Liver (tissue), 3 donors: ENCODE data around the gene PKHD1.

Experiments used
- GABPA ChIP-seq, 2 donors: IDR thresholded peaks in 1 of 2; conservative IDR thresholded peaks in 1 of 2; 2 replicates each; pipeline ENCODE4 v1.6.1; 2016; ENCODE audit warnings: antibody characterized with exemption in 2 of 2, mild to moderate bottlenecking in 1 of 2, moderate library complexity in 1 of 2
- HNF4A ChIP-seq, 2 donors: conservative IDR thresholded peaks; 2 replicates each; pipeline ENCODE4 v1.6.1; 2016; ENCODE audit warnings: antibody characterized with exemption in 2 of 2, mild to moderate bottlenecking in 2 of 2
- JUND ChIP-seq, 2 donors: IDR thresholded peaks; 2 replicates each; pipeline ENCODE4 v1.6.1; 2016; ENCODE audit warnings: antibody characterized with exemption in 2 of 2
- SP1 ChIP-seq: IDR thresholded peaks from 2 replicates; pipeline ENCODE4 v1.6.1; 2018; ENCODE audit warnings: antibody characterized with exemption, mild to moderate bottlenecking
- TF ChIP-seq, protein P1 (sequence below): IDR thresholded peaks from 2 replicates; pipeline ENCODE4 v1.6.1; 2016; ENCODE audit warnings: antibody characterized with exemption
- TF ChIP-seq, protein P2 (sequence below): fragments of 150-350 bp; IDR thresholded peaks from 2 replicates; pipeline ENCODE4 v1.5.1; 2017; ENCODE audit warnings: improper control_type of control experiment, low read depth, low read length; ENCODE audit not compliant: missing input control
- TF ChIP-seq, protein P3 (sequence below): IDR thresholded peaks from 2 replicates; pipeline ENCODE4 v1.6.1; 2016; ENCODE audit warnings: antibody characterized with exemption, mild to moderate bottlenecking
- donor health status: healthy.
- donor health status: healthy.

DNA sequence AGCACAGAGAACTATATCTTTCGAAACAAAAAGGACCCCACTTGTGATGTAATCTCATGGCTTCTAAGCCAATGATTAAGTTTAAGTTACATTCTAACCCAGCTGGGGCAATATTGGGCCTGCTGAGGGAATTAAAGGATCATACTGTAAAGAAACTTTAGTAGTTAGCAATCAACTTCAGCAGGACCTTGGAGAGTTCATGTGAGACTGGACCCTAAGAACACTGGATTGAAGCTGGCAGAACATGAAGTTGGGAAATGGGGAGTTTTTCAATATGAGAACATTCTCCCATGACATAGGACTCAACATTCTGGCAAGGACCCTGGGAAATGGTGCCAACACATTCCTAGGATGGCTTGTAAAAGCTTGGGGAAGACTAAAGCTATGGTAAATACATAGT lies 516.2 kb downstream of the PKHD1 start:
- TF ChIP-seq, protein P1, sequence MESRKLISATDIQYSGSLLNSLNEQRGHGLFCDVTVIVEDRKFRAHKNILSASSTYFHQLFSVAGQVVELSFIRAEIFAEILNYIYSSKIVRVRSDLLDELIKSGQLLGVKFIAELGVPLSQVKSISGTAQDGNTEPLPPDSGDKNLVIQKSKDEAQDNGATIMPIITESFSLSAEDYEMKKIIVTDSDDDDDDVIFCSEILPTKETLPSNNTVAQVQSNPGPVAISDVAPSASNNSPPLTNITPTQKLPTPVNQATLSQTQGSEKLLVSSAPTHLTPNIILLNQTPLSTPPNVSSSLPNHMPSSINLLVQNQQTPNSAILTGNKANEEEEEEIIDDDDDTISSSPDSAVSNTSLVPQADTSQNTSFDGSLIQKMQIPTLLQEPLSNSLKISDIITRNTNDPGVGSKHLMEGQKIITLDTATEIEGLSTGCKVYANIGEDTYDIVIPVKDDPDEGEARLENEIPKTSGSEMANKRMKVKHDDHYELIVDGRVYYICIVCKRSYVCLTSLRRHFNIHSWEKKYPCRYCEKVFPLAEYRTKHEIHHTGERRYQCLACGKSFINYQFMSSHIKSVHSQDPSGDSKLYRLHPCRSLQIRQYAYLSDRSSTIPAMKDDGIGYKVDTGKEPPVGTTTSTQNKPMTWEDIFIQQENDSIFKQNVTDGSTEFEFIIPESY: no peak
- TF ChIP-seq JUND (IDR thresholded peaks at IDR 0.05) (no peak), SP1 (no peak), GABPA (IDR thresholded peaks at IDR 0.05 in 1 of 2, conservative IDR thresholded peaks at IDR 0.05 in 1 of 2) (no peak), HNF4A (conservative IDR thresholded peaks at IDR 0.05) (no peak)
- TF ChIP-seq, protein P2, sequence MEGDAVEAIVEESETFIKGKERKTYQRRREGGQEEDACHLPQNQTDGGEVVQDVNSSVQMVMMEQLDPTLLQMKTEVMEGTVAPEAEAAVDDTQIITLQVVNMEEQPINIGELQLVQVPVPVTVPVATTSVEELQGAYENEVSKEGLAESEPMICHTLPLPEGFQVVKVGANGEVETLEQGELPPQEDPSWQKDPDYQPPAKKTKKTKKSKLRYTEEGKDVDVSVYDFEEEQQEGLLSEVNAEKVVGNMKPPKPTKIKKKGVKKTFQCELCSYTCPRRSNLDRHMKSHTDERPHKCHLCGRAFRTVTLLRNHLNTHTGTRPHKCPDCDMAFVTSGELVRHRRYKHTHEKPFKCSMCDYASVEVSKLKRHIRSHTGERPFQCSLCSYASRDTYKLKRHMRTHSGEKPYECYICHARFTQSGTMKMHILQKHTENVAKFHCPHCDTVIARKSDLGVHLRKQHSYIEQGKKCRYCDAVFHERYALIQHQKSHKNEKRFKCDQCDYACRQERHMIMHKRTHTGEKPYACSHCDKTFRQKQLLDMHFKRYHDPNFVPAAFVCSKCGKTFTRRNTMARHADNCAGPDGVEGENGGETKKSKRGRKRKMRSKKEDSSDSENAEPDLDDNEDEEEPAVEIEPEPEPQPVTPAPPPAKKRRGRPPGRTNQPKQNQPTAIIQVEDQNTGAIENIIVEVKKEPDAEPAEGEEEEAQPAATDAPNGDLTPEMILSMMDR: no peak
- TF ChIP-seq, protein P3, sequence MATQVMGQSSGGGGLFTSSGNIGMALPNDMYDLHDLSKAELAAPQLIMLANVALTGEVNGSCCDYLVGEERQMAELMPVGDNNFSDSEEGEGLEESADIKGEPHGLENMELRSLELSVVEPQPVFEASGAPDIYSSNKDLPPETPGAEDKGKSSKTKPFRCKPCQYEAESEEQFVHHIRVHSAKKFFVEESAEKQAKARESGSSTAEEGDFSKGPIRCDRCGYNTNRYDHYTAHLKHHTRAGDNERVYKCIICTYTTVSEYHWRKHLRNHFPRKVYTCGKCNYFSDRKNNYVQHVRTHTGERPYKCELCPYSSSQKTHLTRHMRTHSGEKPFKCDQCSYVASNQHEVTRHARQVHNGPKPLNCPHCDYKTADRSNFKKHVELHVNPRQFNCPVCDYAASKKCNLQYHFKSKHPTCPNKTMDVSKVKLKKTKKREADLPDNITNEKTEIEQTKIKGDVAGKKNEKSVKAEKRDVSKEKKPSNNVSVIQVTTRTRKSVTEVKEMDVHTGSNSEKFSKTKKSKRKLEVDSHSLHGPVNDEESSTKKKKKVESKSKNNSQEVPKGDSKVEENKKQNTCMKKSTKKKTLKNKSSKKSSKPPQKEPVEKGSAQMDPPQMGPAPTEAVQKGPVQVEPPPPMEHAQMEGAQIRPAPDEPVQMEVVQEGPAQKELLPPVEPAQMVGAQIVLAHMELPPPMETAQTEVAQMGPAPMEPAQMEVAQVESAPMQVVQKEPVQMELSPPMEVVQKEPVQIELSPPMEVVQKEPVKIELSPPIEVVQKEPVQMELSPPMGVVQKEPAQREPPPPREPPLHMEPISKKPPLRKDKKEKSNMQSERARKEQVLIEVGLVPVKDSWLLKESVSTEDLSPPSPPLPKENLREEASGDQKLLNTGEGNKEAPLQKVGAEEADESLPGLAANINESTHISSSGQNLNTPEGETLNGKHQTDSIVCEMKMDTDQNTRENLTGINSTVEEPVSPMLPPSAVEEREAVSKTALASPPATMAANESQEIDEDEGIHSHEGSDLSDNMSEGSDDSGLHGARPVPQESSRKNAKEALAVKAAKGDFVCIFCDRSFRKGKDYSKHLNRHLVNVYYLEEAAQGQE: no peak
